HepG2 (cell line): Measurements from ENCODE around the gene TWIST2. TPM values are rescaled to one million over a fixed set of nuclear protein-coding genes. Genes with fewer than 3 reads are reported as not detected.
A peak's percentile ranks its signal among the peaks of the same experiment; 100 is the strongest.

Source experiments
- ATAC-seq: fragments of 200-7000 bp; cut with Tn5 transposase; 3 replicates; pipeline ENCODE4 v1.9.1; 2020; ENCODE audit warnings: mild to moderate bottlenecking, moderate library complexity
- BruUV-seq: library from RNA; stranded (reverse); fragments of 400-500 nt; replicated peaks from 2 replicates; lab custom pipeline; 2021; lab: Mats Ljungman, UMichigan
- CTCF ChIA-PET: fragments of 300-600 bp; formaldehyde crosslinking; extraction: SDS; loops from one replicate; lab custom pipeline; 2021; ENCODE audit warnings: low total read pairs, inconsistent platforms, low intra/inter-chr PET ratio; lab: Yijun Ruan, JAX
- POLR2A ChIA-PET: fragments of 350-600 bp; sonication (Branson Sonifier 250); formaldehyde crosslinking; loops from one replicate; lab custom pipeline; 2020; ENCODE audit warnings: antibody characterized with exemption, inconsistent platforms; lab: Yijun Ruan, JAX
- DNase-seq: peaks from one replicate; pipeline ENCODE4 v3.0.0-alpha.2; 2015; ENCODE audit warnings: low spot score
- FAIRE-seq: peaks from 3 replicates; lab custom pipeline; 2011; peaks lifted over from hg19 to GRCh38; lab: Jason Lieb, UNC
- H2AFZ ChIP-seq: one replicate; pipeline ENCODE4 v1.6.1; 2011; ENCODE audit warnings: low read length, inconsistent platforms
- H3K27ac ChIP-seq: fragments of 300-600 bp; 3 replicates; pipeline ENCODE4 v1.8.0; 2011; ENCODE audit warnings: mixed run types, mild to moderate bottlenecking, mixed read lengths, low read length, inconsistent platforms; ENCODE audit not compliant: insufficient read depth; ENCODE audit errors: extremely low read length
- H3K27me3 ChIP-seq, 2 experiments: fragments of 200-600 bp in 1 of 2; 2 replicates in 1 of 2; 3 replicates in 1 of 2; pipeline versions ENCODE4 v1.6.0 to v1.8.0; 2011; ENCODE audit warnings: low read length in 2 of 2, mild to moderate bottlenecking in 2 of 2, moderate library complexity in 2 of 2, inconsistent platforms in 1 of 2; ENCODE audit not compliant: insufficient read depth in 2 of 2, control insufficient read depth in 1 of 2
- H3K36me3 ChIP-seq, 2 experiments: fragments of 200-600 bp in 1 of 2; replicated peaks in 1 of 2; 2 replicates in 1 of 2; 3 replicates in 1 of 2; pipeline versions ENCODE4 v1.5.1 to v1.8.0; 2011; ENCODE audit warnings: low read length in 2 of 2, inconsistent platforms in 1 of 2; ENCODE audit not compliant: insufficient read depth in 2 of 2, control insufficient read depth in 1 of 2
- H3K4me1 ChIP-seq: 2 replicates; pipeline ENCODE4 v1.5.1; 2012; ENCODE audit warnings: low read length, inconsistent platforms; ENCODE audit not compliant: insufficient read depth
- H3K4me2 ChIP-seq: 2 replicates; pipeline ENCODE4 v1.6.0; 2011; ENCODE audit warnings: low read depth, low read length, inconsistent platforms
- H3K4me3 ChIP-seq, 3 experiments: fragments of 200-600 bp in 1 of 3; sonication (generic), shearing (Covaris generic) in 1 of 3; replicated peaks in 1 of 3; 2 replicates each; pipeline ENCODE4 v1.5.1; 2011 to 2016; ENCODE audit warnings: low read length in 3 of 3, inconsistent platforms in 2 of 3, low read depth in 2 of 3, mild to moderate bottlenecking in 2 of 3, control low read depth in 1 of 3, mixed read lengths in 1 of 3; ENCODE audit not compliant: insufficient read depth in 1 of 3
- H3K79me2 ChIP-seq: one replicate; pipeline ENCODE4 v1.6.1; 2011; ENCODE audit warnings: low read length, inconsistent platforms; ENCODE audit not compliant: insufficient read depth
- H3K9ac ChIP-seq: 2 replicates; pipeline ENCODE4 v1.6.0; 2011; ENCODE audit warnings: mild to moderate bottlenecking, low read depth, low read length, inconsistent platforms; ENCODE audit not compliant: insufficient read depth
- H3K9me3 ChIP-seq: 2 replicates; pipeline ENCODE4 v1.5.1; 2012; ENCODE audit warnings: mild to moderate bottlenecking, low read length
- H4K20me1 ChIP-seq: 2 replicates; pipeline ENCODE4 v1.6.0; 2011; ENCODE audit warnings: inconsistent platforms, mild to moderate bottlenecking, low read length, moderate library complexity; ENCODE audit not compliant: insufficient read depth
- CAMTA2 ChIP-seq: sonication (generic); formaldehyde crosslinking; IDR thresholded peaks from 2 replicates; pipeline ENCODE4 v1.4.0; 2020; ENCODE audit warnings: mild to moderate bottlenecking, missing genetic modification reagents, borderline replicate concordance
- HMGXB4 ChIP-seq, 2 experiments: sonication (generic) in 1 of 2; formaldehyde crosslinking in 1 of 2; IDR thresholded peaks; 2 replicates each; pipeline versions ENCODE4 v1.4.0 to v1.6.1; 2018 to 2020; ENCODE audit warnings: missing genetic modification reagents in 2 of 2, borderline replicate concordance in 1 of 2, low read depth in 1 of 2, mild to moderate bottlenecking in 1 of 2, missing biosample characterization in 1 of 2
- MLXIP ChIP-seq: sonication (generic); formaldehyde crosslinking; IDR thresholded peaks from 2 replicates; pipeline ENCODE4 v1.9.0; 2021; ENCODE audit warnings: missing genetic modification reagents, borderline replicate concordance
- NONO ChIP-seq, 2 experiments: fragments of 450-650 bp in 1 of 2; sonication (generic) in 1 of 2; formaldehyde crosslinking in 1 of 2; IDR thresholded peaks in 1 of 2; conservative IDR thresholded peaks in 1 of 2; 2 replicates each; pipeline versions ENCODE4 v1.6.1 to v1.8.0; 2017 to 2022; ENCODE audit warnings: mild to moderate bottlenecking in 1 of 2, missing genetic modification reagents in 1 of 2, moderate library complexity in 1 of 2
- SAP130 ChIP-seq: IDR thresholded peaks from 2 replicates; pipeline ENCODE4 v1.6.1; 2016; ENCODE audit warnings: low read depth
- SMARCC2 ChIP-seq: fragments of 450-650 bp; IDR thresholded peaks from 2 replicates; pipeline ENCODE4 v1.6.1; 2017; ENCODE audit warnings: antibody characterized with exemption, mild to moderate bottlenecking
- SMYD3 ChIP-seq: sonication (generic); formaldehyde crosslinking; IDR thresholded peaks from 2 replicates; pipeline ENCODE4 v1.8.1; 2023; ENCODE audit warnings: mild to moderate bottlenecking, missing genetic modification reagents
- WIZ ChIP-seq: sonication (generic); formaldehyde crosslinking; IDR thresholded peaks from 2 replicates; pipeline ENCODE4 v1.5.1; 2020; ENCODE audit warnings: mild to moderate bottlenecking, missing genetic modification reagents
- XBP1 ChIP-seq: sonication (generic); formaldehyde crosslinking; IDR thresholded peaks from 2 replicates; pipeline ENCODE4 v1.5.0; 2020; ENCODE audit warnings: missing genetic modification reagents
- ZNF260 ChIP-seq: sonication (generic); formaldehyde crosslinking; IDR thresholded peaks from 2 replicates; pipeline ENCODE4 v1.4.0; 2020; ENCODE audit warnings: missing genetic modification reagents, low read depth, mild to moderate bottlenecking, borderline replicate concordance
- ZNF713 ChIP-seq: sonication (generic); formaldehyde crosslinking; IDR thresholded peaks from 2 replicates; pipeline ENCODE4 v1.4.0; 2020; ENCODE audit warnings: mild to moderate bottlenecking, missing genetic modification reagents
- WGBS: methylation state at CpG from one replicate; pipeline ENCODE4 v1.1.6; 2017; ENCODE audit warnings: low lambda C conversion rate; 5-methylcytosine and 5-hydroxymethylcytosine counted together
- in situ Hi-C: cut with HindIII; loops from 2 replicates; pipeline ENCODE4 v1.10.0; 2017; ENCODE audit warnings: low pct_unique_long_range_greater_than_20kb; ENCODE audit not compliant: extremely low pct_ligation_motif_present
- intact Hi-C: fragments of 100-400 bp; cut with micrococcal nuclease; formaldehyde crosslinking; loops from one replicate; pipeline ENCODE4 v1.10.0; 2022; ENCODE audit not compliant: unreplicated experiment
- polyA plus RNA-seq, 8 experiments: library from polyadenylated mRNA; depleted of rRNA in 3 of 8; stranded (reverse) in 7 of 8; unstranded in 1 of 8; fragments of >200 nt; fragmentation: Illumina TruSeq in 4 of 8; extraction: Trizol in 4 of 8; gene quantifications; 2 replicates each; pipeline versions ENCODE4 v1.2.1 to v1.2.3, GENCODE V29; 2011 to 2016; ENCODE audit warnings: low read depth in 4 of 8, missing spikeins in 1 of 8, mixed read lengths in 1 of 8; ENCODE audit not compliant: insufficient read depth in 1 of 8
- total RNA-seq, 5 experiments: library from RNA; depleted of rRNA; stranded (reverse); fragments of >200 nt; fragmentation: Illumina TruSeq; extraction: Trizol; gene quantifications; 2 replicates each; pipeline ENCODE4 v1.2.3, GENCODE V29; 2016; ENCODE audit warnings: low read depth in 1 of 5
- TF ChIP-seq, protein P1 (sequence below): sonication (generic); formaldehyde crosslinking; IDR thresholded peaks from 2 replicates; pipeline ENCODE4 v1.4.0; 2020; ENCODE audit warnings: missing genetic modification reagents
- TF ChIP-seq, protein P2 (sequence below): sonication (generic); formaldehyde crosslinking; IDR thresholded peaks from 2 replicates; pipeline ENCODE4 v1.8.1; 2023; ENCODE audit warnings: missing genetic modification reagents, inconsistent platforms, borderline replicate concordance
- TF ChIP-seq, protein P3 (sequence below): sonication (generic); formaldehyde crosslinking; IDR thresholded peaks from 2 replicates; pipeline ENCODE4 v1.8.1; 2023; ENCODE audit warnings: mild to moderate bottlenecking, moderate library complexity, missing genetic modification reagents

Gene TWIST2
- total and polyA plus RNA-seq, 2 of the 13 experiments (the other 11 are each of a cell fraction or from before 2014, with no cell fraction given) = 0.08 to 0.11 TPM

- H3K9ac ChIP-seq = no peak overlapping the region
- no peaks in the 10 kb centered on the region for H3K4me1 ChIP-seq
- no peak overlapping the region for H2AFZ ChIP-seq
- H3K4me2 ChIP-seq = no peak overlapping the region
- POLR2A ChIA-PET = no interaction called here
- H3K36me3 ChIP-seq = no peaks in the 10 kb centered on the region
- WGBS = 45% methylated on average over 4 of the region's 4 CpGs
- no peak overlapping the region for H3K27ac ChIP-seq
- H4K20me1 ChIP-seq = no peaks in the 10 kb centered on the region
- ATAC-seq (0 out of 3 replicates have a peak, but pooled peaks have one; percentile 20), DNase-seq (no peak), FAIRE-seq (no peak)
- in situ Hi-C loops = no loop called here
- no peaks in the 10 kb centered on the region for H3K79me2 ChIP-seq
- intact Hi-C loops = no loop called here
- H3K9me3 ChIP-seq = no peaks in the 10 kb centered on the region
- BruUV-seq = no TSS peak
- H3K4me3 ChIP-seq = no peak overlapping the region
- CTCF ChIA-PET = no interaction called here
- H3K27me3 ChIP-seq = peaks cover 7 to 57% of the 10 kb centered on the region in 2 experiments
- TF ChIP-seq, protein P1, sequence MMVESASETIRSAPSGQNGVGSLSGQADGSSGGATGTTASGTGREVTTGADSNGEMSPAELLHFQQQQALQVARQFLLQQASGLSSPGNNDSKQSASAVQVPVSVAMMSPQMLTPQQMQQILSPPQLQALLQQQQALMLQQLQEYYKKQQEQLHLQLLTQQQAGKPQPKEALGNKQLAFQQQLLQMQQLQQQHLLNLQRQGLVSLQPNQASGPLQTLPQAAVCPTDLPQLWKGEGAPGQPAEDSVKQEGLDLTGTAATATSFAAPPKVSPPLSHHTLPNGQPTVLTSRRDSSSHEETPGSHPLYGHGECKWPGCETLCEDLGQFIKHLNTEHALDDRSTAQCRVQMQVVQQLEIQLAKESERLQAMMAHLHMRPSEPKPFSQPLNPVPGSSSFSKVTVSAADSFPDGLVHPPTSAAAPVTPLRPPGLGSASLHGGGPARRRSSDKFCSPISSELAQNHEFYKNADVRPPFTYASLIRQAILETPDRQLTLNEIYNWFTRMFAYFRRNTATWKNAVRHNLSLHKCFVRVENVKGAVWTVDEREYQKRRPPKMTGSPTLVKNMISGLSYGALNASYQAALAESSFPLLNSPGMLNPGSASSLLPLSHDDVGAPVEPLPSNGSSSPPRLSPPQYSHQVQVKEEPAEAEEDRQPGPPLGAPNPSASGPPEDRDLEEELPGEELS (CRISPR knock-in tag) = no peak
- TF ChIP-seq WIZ (CRISPR knock-in tag) (no peak), SAP130 (CRISPR knock-in tag) (no peak), ZNF260 (CRISPR knock-in tag) (no peak), CAMTA2 (CRISPR knock-in tag) (no peak), SMARCC2 (no peak), MLXIP (CRISPR knock-in tag) (no peak), HMGXB4 (CRISPR knock-in tag; IDR thresholded peaks at IDR 0.05; ENCODE audit: borderline replicate concordance in 1 of 2, low read depth in 1 of 2) (no peak), NONO (IDR thresholded peaks at IDR 0.05) (no peak), NONO (CRISPR knock-in tag; conservative IDR thresholded peaks at IDR 0.05) (no peak), SMYD3 (CRISPR knock-in tag) (no peak), XBP1 (no peak), ZNF713 (CRISPR knock-in tag) (no peak)
- TF ChIP-seq, protein P2, sequence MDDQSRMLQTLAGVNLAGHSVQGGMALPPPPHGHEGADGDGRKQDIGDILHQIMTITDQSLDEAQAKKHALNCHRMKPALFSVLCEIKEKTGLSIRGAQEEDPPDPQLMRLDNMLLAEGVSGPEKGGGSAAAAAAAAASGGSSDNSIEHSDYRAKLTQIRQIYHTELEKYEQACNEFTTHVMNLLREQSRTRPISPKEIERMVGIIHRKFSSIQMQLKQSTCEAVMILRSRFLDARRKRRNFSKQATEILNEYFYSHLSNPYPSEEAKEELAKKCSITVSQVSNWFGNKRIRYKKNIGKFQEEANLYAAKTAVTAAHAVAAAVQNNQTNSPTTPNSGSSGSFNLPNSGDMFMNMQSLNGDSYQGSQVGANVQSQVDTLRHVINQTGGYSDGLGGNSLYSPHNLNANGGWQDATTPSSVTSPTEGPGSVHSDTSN (CRISPR knock-in tag) = no peak
- TF ChIP-seq, protein P3, sequence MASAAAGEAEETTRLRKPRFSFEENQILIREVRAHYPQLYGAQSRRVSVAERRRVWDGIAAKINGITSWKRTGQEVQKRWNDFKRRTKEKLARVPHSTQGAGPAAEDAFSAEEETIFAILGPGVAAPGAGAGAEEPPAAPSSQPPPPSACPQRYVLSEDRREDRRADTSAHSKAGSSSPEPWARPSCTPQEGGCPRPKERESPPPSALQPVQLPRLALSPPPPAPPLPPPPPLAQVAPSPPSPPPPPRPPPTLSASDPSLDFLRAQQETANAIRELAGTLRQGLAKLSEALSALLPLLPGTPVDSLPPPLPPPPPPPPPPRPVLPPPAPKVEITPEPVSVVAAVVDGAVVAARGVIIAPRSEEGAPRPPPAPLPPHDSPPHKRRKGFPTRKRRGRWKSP = no peak
Measured at GRCh38 chr2:238879621-238880377, 31.9 kb downstream of the TWIST2 start.
